ENCODE data around the gene ZNF862.

ZNF862 gene

DNA sequence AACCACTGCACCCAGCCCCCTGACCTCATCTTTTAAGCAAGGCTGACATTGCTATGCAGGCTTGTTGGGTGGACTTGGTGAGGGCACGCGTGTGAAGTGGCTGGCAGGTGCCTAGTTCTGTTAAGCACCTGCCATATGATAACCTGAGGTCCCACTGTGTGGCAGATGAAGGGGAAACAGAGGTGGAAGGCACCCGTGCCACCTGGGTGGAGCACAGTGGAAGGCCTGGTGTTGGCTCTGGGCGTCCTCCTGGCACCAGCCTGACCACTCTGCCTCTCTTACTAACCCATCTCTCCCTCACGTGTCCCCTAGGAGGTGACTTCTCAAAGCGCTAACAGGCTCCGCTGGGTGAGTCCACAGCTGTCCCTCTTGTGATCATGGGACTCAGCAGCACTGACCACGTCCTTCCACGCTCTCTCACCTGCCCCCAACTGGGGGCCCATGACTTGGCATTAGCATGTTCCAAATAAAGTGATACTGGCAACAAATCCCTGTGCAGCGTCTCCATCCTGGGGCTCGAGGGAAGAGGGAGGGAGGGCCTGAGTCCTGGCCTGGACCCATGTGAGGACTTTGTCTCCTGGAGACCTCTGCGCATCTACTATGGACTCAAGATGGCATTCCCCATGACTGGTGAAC, 4.6 kb upstream of the ZNF862 start:
- Histone ChIP-seq H3K79me2 (ENCODE audit: insufficient read depth, low read length) (peaks cover 2% of the 10 kb centered on the region; the same call in 1 of the 2 replicates), H3K9me2 (replicated peaks; ENCODE audit: low read depth, low read length) (no peaks in the 10 kb centered on the region), H3K4me3 (ENCODE audit: low read length, poor library complexity, severe bottlenecking) (no peak overlapping the region), H3K4me1 (ENCODE audit: insufficient read depth, low read length, poor library complexity, severe bottlenecking) (peaks cover 4% of the 10 kb centered on the region), H3K27me3 (ENCODE audit: insufficient read depth, low read length, poor library complexity, severe bottlenecking) (no peaks in the 10 kb centered on the region), H3K36me3 (ENCODE audit: insufficient read depth, low read length) (no peaks in the 10 kb centered on the region), H2AFZ (ENCODE audit: low read length) (no peak overlapping the region), H3K9me3 (ENCODE audit: insufficient read depth, low read depth, low read length) (no peaks in the 10 kb centered on the region), H3K9ac (ENCODE audit: low read depth, low read length, poor library complexity, severe bottlenecking) (no peak overlapping the region), H3F3A (ENCODE audit: low read depth) (no peaks in the 10 kb centered on the region), H4K20me1 (ENCODE audit: insufficient read depth, low read length, poor library complexity, severe bottlenecking) (no peaks in the 10 kb centered on the region), H3K4me2 (ENCODE audit: low read depth, low read length, poor library complexity, severe bottlenecking) (no peak overlapping the region)
- TF ChIP-seq EZH2phosphoT487 (IDR thresholded peaks at IDR 0.05; ENCODE audit: borderline replicate concordance): no peak
- TF ChIP-seq, protein P1, sequence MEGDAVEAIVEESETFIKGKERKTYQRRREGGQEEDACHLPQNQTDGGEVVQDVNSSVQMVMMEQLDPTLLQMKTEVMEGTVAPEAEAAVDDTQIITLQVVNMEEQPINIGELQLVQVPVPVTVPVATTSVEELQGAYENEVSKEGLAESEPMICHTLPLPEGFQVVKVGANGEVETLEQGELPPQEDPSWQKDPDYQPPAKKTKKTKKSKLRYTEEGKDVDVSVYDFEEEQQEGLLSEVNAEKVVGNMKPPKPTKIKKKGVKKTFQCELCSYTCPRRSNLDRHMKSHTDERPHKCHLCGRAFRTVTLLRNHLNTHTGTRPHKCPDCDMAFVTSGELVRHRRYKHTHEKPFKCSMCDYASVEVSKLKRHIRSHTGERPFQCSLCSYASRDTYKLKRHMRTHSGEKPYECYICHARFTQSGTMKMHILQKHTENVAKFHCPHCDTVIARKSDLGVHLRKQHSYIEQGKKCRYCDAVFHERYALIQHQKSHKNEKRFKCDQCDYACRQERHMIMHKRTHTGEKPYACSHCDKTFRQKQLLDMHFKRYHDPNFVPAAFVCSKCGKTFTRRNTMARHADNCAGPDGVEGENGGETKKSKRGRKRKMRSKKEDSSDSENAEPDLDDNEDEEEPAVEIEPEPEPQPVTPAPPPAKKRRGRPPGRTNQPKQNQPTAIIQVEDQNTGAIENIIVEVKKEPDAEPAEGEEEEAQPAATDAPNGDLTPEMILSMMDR (conservative IDR thresholded peaks at IDR 0.05; ENCODE audit: low read length): no peak

DNA sequence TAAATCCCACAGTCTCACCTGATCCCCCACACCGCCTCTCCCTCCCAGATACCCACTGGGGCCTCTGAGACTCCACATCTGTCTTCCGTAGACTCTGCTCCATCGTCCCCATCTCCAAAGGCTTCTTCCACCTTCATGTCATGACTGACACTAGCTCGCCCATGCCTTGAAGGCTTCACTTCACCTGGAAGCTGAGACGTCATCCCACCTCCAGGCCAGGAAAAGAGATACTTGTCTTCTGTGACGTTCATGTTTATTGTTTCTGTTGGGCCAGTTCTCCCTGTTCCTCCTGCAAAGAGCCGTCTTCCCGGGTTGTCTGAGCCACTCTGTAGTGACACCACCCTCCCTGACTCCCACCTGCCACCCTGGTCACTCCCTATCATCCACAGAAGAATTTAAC, 3.6 kb upstream of the ZNF862 start:
- no peaks in the 10 kb centered on the region for H3K27me3 ChIP-seq (ENCODE audit: insufficient read depth, low read length, poor library complexity, severe bottlenecking)
- no peak overlapping the region for H2AFZ ChIP-seq (ENCODE audit: low read length)
- H3K4me1 ChIP-seq (ENCODE audit: insufficient read depth, low read length, poor library complexity, severe bottlenecking): peaks cover 12% of the 10 kb centered on the region
- no peaks in the 10 kb centered on the region for H3F3A ChIP-seq (ENCODE audit: low read depth)
- TF ChIP-seq, protein P1 (conservative IDR thresholded peaks at IDR 0.05; ENCODE audit: low read length): no peak
- no peak for TF ChIP-seq EZH2phosphoT487 (IDR thresholded peaks at IDR 0.05; ENCODE audit: borderline replicate concordance)
- H3K9me3 ChIP-seq (ENCODE audit: insufficient read depth, low read depth, low read length): no peaks in the 10 kb centered on the region
- no peak overlapping the region for H3K4me3 ChIP-seq (ENCODE audit: low read length, poor library complexity, severe bottlenecking)
- H3K4me2 ChIP-seq (ENCODE audit: low read depth, low read length, poor library complexity, severe bottlenecking): no peak overlapping the region
- H3K9me2 ChIP-seq (replicated peaks; ENCODE audit: low read depth, low read length): no peaks in the 10 kb centered on the region
- no peak overlapping the region for H3K9ac ChIP-seq (ENCODE audit: low read depth, low read length, poor library complexity, severe bottlenecking)
- H4K20me1 ChIP-seq (ENCODE audit: insufficient read depth, low read length, poor library complexity, severe bottlenecking): peaks cover 9% of the 10 kb centered on the region
- no peaks in the 10 kb centered on the region for H3K36me3 ChIP-seq (ENCODE audit: insufficient read depth, low read length)
- peaks cover 12% of the 10 kb centered on the region for H3K79me2 ChIP-seq (ENCODE audit: insufficient read depth, low read length)

DNA sequence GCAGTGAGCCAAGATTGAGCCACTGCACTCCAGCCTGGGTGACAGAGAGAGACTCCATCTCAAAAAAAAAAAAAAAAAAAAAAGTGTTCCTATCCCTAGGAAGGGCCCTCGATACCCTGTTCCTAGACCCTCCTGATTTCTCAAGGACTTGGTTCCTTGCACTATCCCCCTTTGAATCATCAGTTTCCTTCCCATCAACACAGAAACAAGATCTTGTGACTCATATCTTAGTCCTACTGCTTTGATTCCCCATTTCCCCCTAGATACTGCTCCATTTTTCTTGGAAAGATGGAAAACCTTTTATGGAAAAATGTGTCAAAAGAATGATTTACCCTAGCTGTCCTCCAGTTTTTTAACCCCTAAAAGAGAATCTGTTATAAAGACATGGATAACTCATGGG, 1.7 kb upstream of the ZNF862 start:
- Histone ChIP-seq H3K4me2 (ENCODE audit: low read depth, low read length, poor library complexity, severe bottlenecking) (no peak overlapping the region), H3K36me3 (ENCODE audit: insufficient read depth, low read length) (no peaks in the 10 kb centered on the region), H3F3A (ENCODE audit: low read depth) (no peaks in the 10 kb centered on the region), H4K20me1 (ENCODE audit: insufficient read depth, low read length, poor library complexity, severe bottlenecking) (peaks cover 9% of the 10 kb centered on the region), H3K4me3 (ENCODE audit: low read length, poor library complexity, severe bottlenecking) (no peak overlapping the region), H3K79me2 (ENCODE audit: insufficient read depth, low read length) (peaks cover 15% of the 10 kb centered on the region), H2AFZ (ENCODE audit: low read length) (no peak overlapping the region), H3K27me3 (ENCODE audit: insufficient read depth, low read length, poor library complexity, severe bottlenecking) (no peaks in the 10 kb centered on the region), H3K9ac (ENCODE audit: low read depth, low read length, poor library complexity, severe bottlenecking) (no peak overlapping the region), H3K9me2 (replicated peaks; ENCODE audit: low read depth, low read length) (no peaks in the 10 kb centered on the region), H3K9me3 (ENCODE audit: insufficient read depth, low read depth, low read length) (no peaks in the 10 kb centered on the region), H3K4me1 (ENCODE audit: insufficient read depth, low read length, poor library complexity, severe bottlenecking) (peaks cover 23% of the 10 kb centered on the region)
- no peak for TF ChIP-seq EZH2phosphoT487 (IDR thresholded peaks at IDR 0.05; ENCODE audit: borderline replicate concordance)
- TF ChIP-seq, protein P1 (conservative IDR thresholded peaks at IDR 0.05; ENCODE audit: low read length): no peak
